CD4-positive, alpha-beta T cell treated with Interferon gamma for 1 hour (primary cell): ENCODE data around the gene TIA1.
"Not testable (repeated sequence)": the region's sequence is repeated elsewhere in the genome, so short reads cannot be mapped to it uniquely, and the experiment has no call there.

ENCODE experiments used
- DNase-seq: peaks from one replicate; pipeline ENCODE4 v3.0.0-alpha.2; 2020

Gene TIA1, protein sequence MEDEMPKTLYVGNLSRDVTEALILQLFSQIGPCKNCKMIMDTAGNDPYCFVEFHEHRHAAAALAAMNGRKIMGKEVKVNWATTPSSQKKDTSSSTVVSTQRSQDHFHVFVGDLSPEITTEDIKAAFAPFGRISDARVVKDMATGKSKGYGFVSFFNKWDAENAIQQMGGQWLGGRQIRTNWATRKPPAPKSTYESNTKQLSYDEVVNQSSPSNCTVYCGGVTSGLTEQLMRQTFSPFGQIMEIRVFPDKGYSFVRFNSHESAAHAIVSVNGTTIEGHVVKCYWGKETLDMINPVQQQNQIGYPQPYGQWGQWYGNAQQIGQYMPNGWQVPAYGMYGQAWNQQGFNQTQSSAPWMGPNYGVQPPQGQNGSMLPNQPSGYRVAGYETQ

GRCh38 chr2:70248181-70248847, at the start of gene TIA1:
TSS of gene TIA1 (minus strand) at chr2:70248628. CDS start at chr2:70248430, 198 bp downstream.
- peak; percentile 99 for DNase-seq

GRCh38 chr2:70297828-70298227, 49.4 kb upstream of the TIA1 start:
- DNase-seq: not testable (repeated sequence)

DNA sequence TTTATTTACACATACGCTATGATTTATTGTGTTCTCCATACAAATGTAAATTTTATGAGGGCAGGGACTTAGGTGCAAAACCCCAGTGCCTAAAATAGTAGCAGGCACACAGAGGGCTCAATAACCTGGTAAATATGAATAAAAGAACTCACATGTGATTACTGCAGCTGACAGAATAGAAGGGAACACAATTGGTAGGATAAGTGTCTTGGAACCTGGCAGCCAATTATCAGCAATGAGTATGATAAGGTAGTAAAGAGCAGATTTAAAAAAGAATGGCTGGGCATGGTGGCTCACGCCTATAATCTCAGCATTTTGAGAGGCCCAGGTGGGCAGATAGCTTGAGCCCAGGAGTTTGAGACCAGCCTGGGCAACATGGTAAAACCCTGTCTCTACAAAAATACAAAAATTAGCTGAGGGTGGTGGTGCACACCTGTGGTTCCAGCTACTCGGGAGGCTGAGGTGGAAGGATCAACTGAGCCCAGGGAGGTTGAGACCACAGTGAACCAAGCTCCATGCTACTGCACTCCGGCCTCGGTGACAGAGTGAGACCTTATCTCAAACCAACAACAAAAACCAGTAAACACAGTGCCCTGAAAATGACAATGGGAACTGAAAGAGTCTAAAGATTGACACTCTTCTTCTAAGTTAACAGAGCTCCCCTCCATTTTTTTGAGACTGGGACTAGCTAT, 35.2 kb upstream of the TIA1 start:
- no peak for DNase-seq

DNA sequence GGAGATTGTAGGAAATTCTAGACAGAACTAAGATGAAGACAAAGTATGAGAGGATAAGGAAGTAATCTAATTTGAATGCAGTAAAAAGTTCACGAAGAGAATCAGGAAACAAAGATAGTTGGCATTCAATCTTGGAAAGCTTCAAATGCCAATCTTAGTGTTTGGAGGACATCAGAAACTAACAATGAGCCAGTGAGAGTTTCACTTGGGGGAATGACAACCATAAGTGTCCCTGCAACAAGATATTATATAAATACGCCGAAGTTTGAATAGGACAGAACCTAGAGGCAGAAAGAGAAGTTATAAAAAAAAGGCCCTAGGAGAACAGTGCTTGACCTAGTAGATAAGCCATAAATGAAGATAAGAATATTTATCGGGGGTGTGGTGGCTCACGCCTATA, 34.0 kb upstream of the TIA1 start:
- no peak for DNase-seq

DNA sequence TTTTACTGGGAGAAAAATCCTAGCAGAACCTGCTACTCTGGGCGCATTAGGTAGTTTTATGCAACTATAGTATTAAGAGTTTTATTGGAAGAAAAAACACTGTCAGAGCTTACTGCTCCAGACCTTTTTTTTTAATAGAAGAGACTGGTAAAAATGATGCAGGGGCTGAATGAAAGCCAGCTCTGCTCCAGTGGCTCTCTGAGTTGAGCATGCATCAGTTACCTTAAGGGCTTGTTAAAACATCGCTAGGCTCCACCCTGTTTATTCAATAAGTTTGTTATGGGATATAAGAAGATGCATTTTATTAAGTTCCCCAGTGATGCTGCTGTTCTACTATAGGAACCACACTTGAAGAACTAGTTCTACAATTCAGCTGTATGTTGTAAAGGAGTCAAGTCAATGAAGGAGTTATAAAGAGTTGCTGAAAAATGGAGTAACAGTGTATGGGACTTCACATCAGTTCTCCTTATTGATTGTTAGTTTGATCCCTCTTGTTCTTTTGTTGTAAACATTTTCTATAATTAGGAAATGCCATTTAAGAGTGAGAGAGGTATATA, 31.9 kb upstream of the TIA1 start:
- no peak for DNase-seq

GRCh38 chr2:70270323-70270722, 21.9 kb upstream of the TIA1 start:
- DNase-seq: no peak

DNA sequence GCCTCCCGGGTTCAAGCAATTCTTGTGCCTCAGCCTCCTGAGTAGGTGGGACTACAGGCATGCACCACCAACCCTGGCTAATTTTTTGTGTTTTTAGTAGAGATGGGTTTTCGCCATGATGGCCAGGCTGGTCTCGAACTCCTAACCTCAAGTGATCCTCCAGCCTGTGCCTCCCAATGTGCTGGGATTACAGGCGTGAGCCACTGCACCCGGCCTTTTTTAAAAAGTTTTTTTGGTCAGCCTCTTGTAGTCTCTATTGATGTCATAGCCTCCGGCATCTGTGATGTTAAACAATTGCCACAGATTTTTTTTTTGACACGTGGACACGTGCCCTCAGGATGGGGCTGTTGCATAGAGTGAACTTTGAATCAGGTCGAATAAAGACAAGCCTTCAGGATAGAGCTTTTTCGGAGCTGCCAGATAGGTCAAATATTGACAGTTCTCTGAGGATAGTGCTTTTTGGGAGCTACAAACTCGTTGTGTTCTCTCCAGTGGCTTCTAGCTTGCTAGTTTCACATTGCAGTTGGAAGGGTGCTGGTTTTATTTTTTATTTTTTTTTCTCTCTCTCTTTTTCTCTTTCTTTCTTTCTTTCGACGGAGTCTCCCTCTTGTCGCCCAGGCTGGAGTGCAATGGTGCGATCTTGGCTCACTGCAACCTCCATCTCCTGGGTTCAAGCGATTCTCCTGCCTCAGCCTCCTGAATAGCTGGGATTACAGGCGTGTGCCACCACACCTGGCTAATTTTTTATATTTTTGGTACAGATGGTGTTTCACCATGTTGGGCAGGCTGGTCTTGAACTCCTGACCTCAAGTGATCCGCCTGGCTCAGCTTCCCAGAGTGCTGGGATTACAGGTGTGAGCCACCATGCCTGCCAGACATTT, 21.2 kb upstream of the TIA1 start:
- DNase-seq: not testable (repeated sequence)

DNA sequence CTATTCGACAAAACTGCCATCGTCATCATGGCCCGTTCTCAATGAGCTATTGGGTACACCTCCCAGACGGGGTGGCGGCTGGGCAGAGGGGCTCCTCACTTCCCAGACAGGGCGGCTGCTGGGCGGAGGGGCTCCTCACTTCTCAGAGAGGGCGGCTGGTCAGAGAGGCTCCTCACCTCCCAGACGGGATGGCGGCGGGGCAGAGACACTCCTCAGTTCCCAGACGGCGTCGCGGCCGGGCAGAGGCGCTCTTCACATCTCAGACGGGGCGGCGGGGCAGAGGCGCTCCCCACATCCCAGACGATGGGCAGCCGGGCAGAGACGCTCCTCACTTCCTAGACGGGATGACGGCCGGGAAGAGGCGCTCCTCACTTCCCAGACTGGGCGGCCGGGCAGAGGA, 18.5 kb upstream of the TIA1 start:
- DNase-seq: not testable (repeated sequence)

- DNase-seq: no peak
Measured at GRCh38 chr2:70261501-70261900, 13.1 kb upstream of the TIA1 start.

DNA sequence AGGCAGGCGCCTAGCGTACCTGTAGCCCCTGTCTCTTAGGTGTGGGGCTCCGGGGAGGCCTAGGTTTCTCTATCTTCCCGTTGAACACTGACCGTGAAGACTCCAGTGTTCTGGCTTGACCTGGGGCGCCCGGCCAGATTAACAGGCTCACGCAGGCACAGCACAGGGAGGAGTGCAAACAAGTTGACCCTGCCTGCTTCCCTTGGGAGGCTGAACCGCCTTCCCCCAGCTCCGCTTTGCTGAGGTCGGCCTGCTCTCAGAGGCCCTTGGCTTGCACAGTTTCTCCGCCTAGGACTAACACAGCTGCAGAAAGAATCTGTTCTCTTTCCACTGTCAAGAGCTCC, 10.1 kb upstream of the TIA1 start:
- no peak for DNase-seq

GRCh38 chr2:70255637-70256314, 7.3 kb upstream of the TIA1 start:
- no peak for DNase-seq

- no peak for DNase-seq
Measured at GRCh38 chr2:70250434-70250833, 2.0 kb upstream of the TIA1 start.

DNA sequence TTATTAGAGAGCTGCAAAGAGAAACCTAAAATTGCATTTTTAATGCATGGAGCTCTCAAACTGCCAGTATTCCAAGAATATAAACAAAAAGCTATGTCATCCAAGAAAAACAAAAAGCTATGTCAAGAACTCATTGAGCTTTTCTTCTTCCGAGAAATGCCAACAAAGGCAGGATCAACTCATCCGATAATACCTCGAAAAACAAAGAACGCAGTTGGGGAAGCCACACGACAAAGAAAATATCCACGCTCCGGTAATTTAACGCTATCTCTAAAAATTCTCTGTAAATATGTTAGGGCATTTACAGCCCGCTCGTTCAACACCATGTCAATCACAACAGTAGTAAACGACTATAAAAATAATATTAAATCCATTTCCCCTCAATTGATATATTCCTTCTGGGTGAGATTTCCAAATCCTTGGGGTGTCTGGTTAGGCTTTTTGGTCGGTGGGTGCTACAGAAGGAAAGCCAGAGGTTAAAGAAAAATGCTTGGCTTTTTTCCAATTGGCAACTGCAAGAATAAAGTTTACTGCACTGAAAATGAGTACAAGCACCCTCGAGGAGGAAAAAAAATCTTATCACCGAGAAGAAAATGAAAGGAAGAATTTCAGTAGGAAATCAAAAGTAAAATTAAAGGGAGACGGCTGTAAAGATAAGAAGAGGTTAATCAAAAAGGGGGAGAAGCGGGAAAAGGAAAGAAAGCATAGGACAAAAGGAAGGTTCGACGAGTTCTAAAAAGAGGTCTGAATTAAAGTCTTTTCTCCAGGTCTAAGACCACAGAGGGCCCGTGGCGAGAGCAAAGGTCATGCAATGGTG, 856 bp downstream of the TIA1 start:
- DNase-seq: no peak

- DNase-seq: no peak
Measured at GRCh38 chr2:70243806-70244584, 4.4 kb downstream of the TIA1 start.

DNA sequence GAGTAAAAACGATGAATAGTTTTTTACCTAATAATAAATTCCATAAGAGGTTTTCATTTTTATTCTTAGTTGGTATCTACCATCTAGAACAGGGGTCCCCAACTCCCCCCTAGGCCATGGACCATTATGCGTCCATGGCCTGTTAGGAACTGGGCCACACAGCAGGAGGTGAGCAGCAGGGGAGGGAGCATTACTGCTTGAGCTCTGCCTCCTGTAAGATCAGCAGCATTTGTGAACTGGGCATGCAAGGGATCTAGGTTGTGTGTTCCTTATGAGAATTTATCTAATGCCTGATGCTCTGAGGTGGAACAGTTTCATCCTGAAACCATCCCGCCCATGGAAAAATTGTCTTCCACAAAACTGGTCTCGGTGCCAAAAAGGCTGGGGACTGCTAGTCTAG, 5.9 kb downstream of the TIA1 start:
- DNase-seq: no peak

DNA sequence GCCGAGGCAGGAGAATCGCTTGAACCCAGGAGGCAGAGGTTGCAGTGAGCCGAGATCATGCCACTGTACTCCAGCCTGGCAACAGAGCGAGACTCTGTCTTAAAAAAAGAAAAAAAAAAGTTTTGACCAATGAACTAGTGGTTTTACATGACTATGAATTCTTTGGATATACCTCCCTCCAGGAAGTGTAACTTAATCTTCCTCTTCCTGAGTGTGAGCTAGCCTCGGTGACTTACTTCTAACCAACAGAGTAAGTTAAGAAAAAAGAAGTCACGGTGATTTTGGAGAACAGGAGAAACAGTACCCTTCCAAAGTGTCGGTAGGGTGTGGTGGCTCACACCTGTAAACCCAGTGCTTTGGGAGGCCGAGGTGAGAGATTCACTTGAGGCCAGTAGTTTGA, 7.1 kb downstream of the TIA1 start:
- DNase-seq: no peak

DNA sequence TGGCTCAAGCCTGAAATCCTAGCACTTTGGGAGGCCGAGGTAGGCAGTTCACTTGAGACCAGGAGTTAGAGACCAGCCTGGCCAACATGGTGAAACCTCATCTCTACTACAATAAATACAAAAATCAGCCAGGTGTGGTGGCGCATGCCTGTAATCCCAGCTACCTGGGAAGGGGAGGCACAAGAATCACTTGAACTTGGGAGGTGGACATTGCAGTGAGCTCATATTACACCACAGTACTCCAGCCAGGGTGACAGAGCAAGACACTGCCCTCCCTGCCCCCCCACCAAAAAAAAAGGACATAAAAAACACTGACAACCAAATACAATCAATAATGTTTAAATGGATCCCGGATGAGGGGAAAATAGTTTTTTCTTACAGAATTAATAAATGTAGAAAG, 7.8 kb downstream of the TIA1 start:
- no peak for DNase-seq

GRCh38 chr2:70233926-70234325, 14.5 kb downstream of the TIA1 start:
- DNase-seq: no peak

- DNase-seq: no peak
Measured at GRCh38 chr2:70226781-70227180, 21.6 kb downstream of the TIA1 start.

DNA sequence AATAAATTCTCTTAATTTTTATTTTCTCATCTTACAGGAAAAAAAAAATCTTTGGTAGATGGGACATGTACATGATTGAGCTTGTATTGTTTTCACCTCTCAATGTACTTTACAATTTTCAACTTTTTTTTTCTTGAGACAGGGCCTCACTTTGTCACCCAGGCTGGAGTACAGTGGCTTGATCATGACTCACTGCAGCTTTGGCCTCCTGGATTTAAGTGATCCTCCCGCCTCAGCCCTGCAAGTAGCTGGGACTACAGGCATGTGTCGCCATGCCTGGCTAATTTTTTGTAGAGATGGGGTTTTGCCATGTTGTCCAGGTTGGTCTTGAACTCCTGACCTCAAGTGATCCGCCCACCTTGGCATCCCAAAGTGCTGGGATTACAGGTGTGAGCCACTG, 25.1 kb downstream of the TIA1 start:
- not testable (repeated sequence) for DNase-seq
